GM12878 (cell line): ENCODE results near the gene ZNF112. TPM values are rescaled to one million over a fixed set of nuclear protein-coding genes. Genes with fewer than 3 reads are reported as not detected.

ENCODE experiments used
- ATAC-seq: fragments of 200-7000 bp; cut with Tn5 transposase; 3 replicates; pipeline ENCODE4 v1.9.1; 2020; ENCODE audit warnings: mild to moderate bottlenecking, moderate library complexity
- BruUV-seq: library from RNA; stranded (reverse); fragments of 400-500 nt; replicated peaks from 2 replicates; lab custom pipeline; 2021; lab: Mats Ljungman, UMichigan
- CTCF ChIA-PET: fragments of 300-600 bp; sonication (Branson Sonifier 250); formaldehyde crosslinking; extraction: SDS; loops from one replicate; lab custom pipeline; 2021; ENCODE audit warnings: inconsistent platforms; lab: Yijun Ruan, JAX
- POLR2A ChIA-PET: fragments of 350-600 bp; formaldehyde crosslinking; extraction: SDS; loops from one replicate; lab custom pipeline; 2021; ENCODE audit warnings: inconsistent platforms; lab: Charles Lee
- RAD21 ChIA-PET: fragments of 300-600 bp; sonication (Branson Sonifier 250); formaldehyde crosslinking; loops from one replicate; lab custom pipeline; 2023; ENCODE audit warnings: antibody characterized with exemption; ENCODE audit not compliant: unreplicated experiment; lab: Charles Lee
- SMC1A ChIA-PET: fragments of 300-600 bp; sonication (Branson Sonifier 250); formaldehyde crosslinking; loops from one replicate; lab custom pipeline; 2023; ENCODE audit not compliant: unreplicated experiment, uncharacterized antibody; lab: Charles Lee
- DNase-seq: peaks from one replicate; pipeline ENCODE4 v3.0.0-alpha.2; 2011; ENCODE audit warnings: low read depth, low spot score
- FAIRE-seq: peaks from 3 replicates; lab custom pipeline; 2011; peaks lifted over from hg19 to GRCh38; lab: Jason Lieb, UNC
- H2AFZ ChIP-seq: 2 replicates; pipeline ENCODE4 v1.6.0; 2011; ENCODE audit warnings: low read depth, low read length, control low read depth; ENCODE audit not compliant: control insufficient read depth
- H3K27ac ChIP-seq: 2 replicates; pipeline ENCODE4 v1.5.1; 2011; ENCODE audit warnings: control low read depth; ENCODE audit not compliant: control insufficient read depth, insufficient read depth
- H3K27me3 ChIP-seq, 2 experiments: replicated peaks in 1 of 2; 2 replicates each; pipeline versions ENCODE4 v1.6.0 to v1.6.1; 2011; ENCODE audit warnings: low read length in 1 of 2; ENCODE audit not compliant: control insufficient read depth in 2 of 2, insufficient read depth in 2 of 2
- H3K36me3 ChIP-seq, 2 experiments: 2 replicates each; pipeline ENCODE4 v1.5.1; 2011; ENCODE audit warnings: low read length in 1 of 2; ENCODE audit not compliant: control insufficient read depth in 2 of 2, insufficient read depth in 2 of 2
- H3K4me1 ChIP-seq: 2 replicates; pipeline ENCODE4 v1.6.1; 2011; ENCODE audit warnings: mild to moderate bottlenecking, low read length, moderate library complexity, mixed read lengths; ENCODE audit not compliant: control insufficient read depth, insufficient read depth
- H3K4me2 ChIP-seq: 2 replicates; pipeline ENCODE4 v1.6.0; 2011; ENCODE audit warnings: control low read depth; ENCODE audit not compliant: control insufficient read depth, insufficient read depth
- H3K4me3 ChIP-seq: fragments of 200-600 bp; sonication (generic); 2 replicates; pipeline ENCODE4 v1.5.1; 2016
- H3K79me2 ChIP-seq: 2 replicates; pipeline ENCODE4 v1.6.0; 2011; ENCODE audit warnings: low read length; ENCODE audit not compliant: control insufficient read depth, insufficient read depth
- H3K9ac ChIP-seq: 2 replicates; pipeline ENCODE4 v1.8.0; 2011; ENCODE audit warnings: low read length, control low read depth, mixed read lengths; ENCODE audit not compliant: control insufficient read depth, insufficient read depth
- H3K9me3 ChIP-seq: replicated peaks from 3 replicates; pipeline ENCODE4 v1.5.1; 2011; ENCODE audit warnings: mild to moderate bottlenecking, low read length; ENCODE audit not compliant: control insufficient read depth, insufficient read depth
- H4K20me1 ChIP-seq: 2 replicates; pipeline ENCODE4 v1.6.0; 2011; ENCODE audit not compliant: control insufficient read depth, insufficient read depth
- CHD1 ChIP-seq: IDR thresholded peaks from 2 replicates; pipeline ENCODE4 v1.6.1; 2012; ENCODE audit warnings: low read depth, low read length, improper control_type of control experiment
- CHD4 ChIP-seq: fragments of 200-600 bp; sonication (generic); IDR thresholded peaks from 2 replicates; pipeline ENCODE4 v1.6.1; 2016; ENCODE audit warnings: mild to moderate bottlenecking
- GABPA ChIP-seq: IDR thresholded peaks from 2 replicates; pipeline ENCODE4 v1.6.1; 2014; ENCODE audit warnings: antibody characterized with exemption, low read depth, mild to moderate bottlenecking, inconsistent platforms
- HDAC6 ChIP-seq: fragments of 200-600 bp; sonication (generic); IDR thresholded peaks from one replicate; pipeline ENCODE4 v1.8.0; 2017; ENCODE audit warnings: antibody characterized with exemption; ENCODE audit not compliant: unreplicated experiment
- KLF5 ChIP-seq: fragments of 450-650 bp; IDR thresholded peaks from 2 replicates; pipeline ENCODE4 v1.6.1; 2014; ENCODE audit warnings: mild to moderate bottlenecking; ENCODE audit not compliant: partially characterized antibody
- MYB ChIP-seq: fragments of 150-350 bp; IDR thresholded peaks from 2 replicates; pipeline ENCODE4 v1.6.1; 2014; ENCODE audit warnings: mild to moderate bottlenecking, low read depth, low read length, borderline replicate concordance
- NBN ChIP-seq: fragments of 450-650 bp; IDR thresholded peaks from 2 replicates; pipeline ENCODE4 v1.6.1; 2016
- NR2C2 ChIP-seq: IDR thresholded peaks from 2 replicates; pipeline ENCODE4 v1.6.1; 2011; ENCODE audit warnings: borderline replicate concordance, low read depth; ENCODE audit not compliant: control insufficient read depth, insufficient read length
- POLR2A ChIP-seq: IDR thresholded peaks from 2 replicates; pipeline ENCODE4 v1.6.1; 2011; ENCODE audit warnings: low read depth, mild to moderate bottlenecking, low read length
- RB1 ChIP-seq: fragments of 450-650 bp; formaldehyde crosslinking; IDR thresholded peaks from 2 replicates; pipeline ENCODE4 v1.6.1; 2017; ENCODE audit warnings: mild to moderate bottlenecking, borderline replicate concordance
- SREBF1 ChIP-seq: IDR thresholded peaks from 2 replicates; pipeline ENCODE4 v1.6.1; 2012; ENCODE audit warnings: mild to moderate bottlenecking, low read length
- STAT1 ChIP-seq: fragments of 450-650 bp; conservative IDR thresholded peaks from 2 replicates; pipeline ENCODE4 v1.6.1; 2014; ENCODE audit warnings: antibody characterized with exemption, mild to moderate bottlenecking
- YBX1 ChIP-seq: fragments of 450-650 bp; IDR thresholded peaks from 2 replicates; pipeline ENCODE4 v1.6.1; 2016; ENCODE audit warnings: antibody characterized with exemption
- WGBS: methylation state at CpG from one replicate; pipeline ENCODE4 v1.1.6; 2016; ENCODE audit warnings: low lambda C conversion rate; ENCODE audit not compliant: insufficient replicate concordance, insufficient coverage; ENCODE audit errors: missing lambda C conversion rate; 5-methylcytosine and 5-hydroxymethylcytosine counted together
- in situ Hi-C: fragments of 300-500 bp; cut with MboI; formaldehyde crosslinking; loops from 9 replicates; pipeline ENCODE4 v1.14.3; 2018; ENCODE audit warnings: mixed read lengths
- intact Hi-C: fragments of 100-400 bp; cut with micrococcal nuclease; formaldehyde crosslinking; loops from one replicate; pipeline ENCODE4 v1.14.2; 2022; ENCODE audit not compliant: unreplicated experiment
- polyA plus RNA-seq, 11 experiments: library from polyadenylated mRNA; depleted of rRNA in 4 of 11; unstranded in 6 of 11; stranded (reverse) in 5 of 11; fragments of >200 nt; fragmentation: Nextera tagmentation in 4 of 11; fragmentation: Illumina TruSeq in 1 of 11; extraction: Ambion mirVana in 4 of 11; extraction: Trizol in 1 of 11; gene quantifications; 1 replicate in 1 of 11; 2 replicates in 10 of 11; pipeline versions ENCODE4 v1.2.1 to v1.2.3, GENCODE V29; 2011 to 2016; ENCODE audit warnings: inconsistent platforms in 2 of 11, missing spikeins in 2 of 11, low read depth in 1 of 11
- total RNA-seq, 4 experiments: library from RNA; depleted of rRNA in 3 of 4; stranded (reverse); fragments of >200 nt in 3 of 4; fragmentation: Illumina TruSeq in 1 of 4; extraction: Trizol in 1 of 4; gene quantifications; 2 replicates each; pipeline versions ENCODE4 v1.2.1 to v1.2.3, GENCODE V29; 2013 to 2021

Gene ZNF112
- total and polyA plus RNA-seq, 10 of the 15 experiments (the other 5 are each of a cell fraction or from before 2014, with no cell fraction given), result 0.03 to 0.25 (median 0.07) TPM; not detected in 4

GRCh38 chr19:44282846-44283245 lies 73.6 kb downstream of the ZNF112 start:
- Histone ChIP-seq H4K20me1 (no peaks in the 10 kb centered on the region), H3K4me1 (no peaks in the 10 kb centered on the region), H3K4me3 (no peak overlapping the region), H3K9ac (no peak overlapping the region), H3K79me2 (no peaks in the 10 kb centered on the region), H3K36me3 (peaks cover 0 to 8% of the 10 kb centered on the region in 2 experiments; a peak in 3 of 4 replicates), H3K27me3 (no peaks in the 10 kb centered on the region), H3K9me3 (no peaks in the 10 kb centered on the region; the same call in 2 of the 3 replicates), H2AFZ (no peak overlapping the region), H3K27ac (no peak overlapping the region), H3K4me2 (no peak overlapping the region)
- SMC1A ChIA-PET, result interaction anchor here (1.3 kb wide), 1 partner anchor 10 kb away, joined by 3 read pairs; no protein-coding TSS in a partner anchor
- FAIRE-seq (no peak), DNase-seq (no peak), ATAC-seq (no peak)
- TF ChIP-seq RB1 (no peak), CHD1 (no peak), NR2C2 (no peak), KLF5 (no peak), HDAC6 (no peak), YBX1 (no peak), STAT1 (no peak), GABPA (no peak), MYB (no peak), CHD4 (no peak), POLR2A (no peak), NBN (no peak), SREBF1 (no peak)
- 61% methylated on average over 3 of the region's 3 CpGs for WGBS
- BruUV-seq, result no TSS peak
- in situ Hi-C loops (no loop called here), intact Hi-C loops (no loop called here)
- CTCF ChIA-PET, result interaction anchor here (0.6 to 1.7 kb wide), 2 partner anchors 10 to 69 kb away, joined by 3 to 7 read pairs; no protein-coding TSS in a partner anchor
- RAD21 ChIA-PET, result no interaction called here
- POLR2A ChIA-PET, result no interaction called here
